DMS 273 (cell line): ENCODE measurements around the gene CDCP1.

Experiments
- DNase-seq: peaks from one replicate; lab custom pipeline; 2025; ENCODE audit not compliant: unreplicated experiment; lab: John Stamatoyannopoulos, UW

CDCP1 gene

GRCh38 chr3:45116350-45116749, 29.8 kb downstream of the CDCP1 start:
- no peak for DNase-seq

GRCh38 chr3:45113625-45114050, 32.5 kb downstream of the CDCP1 start:
- DNase-seq, result no peak

- DNase-seq, result no peak
Observed at GRCh38 chr3:45112939-45113338, 33.2 kb downstream of the CDCP1 start.

- no peak for DNase-seq
Observed at GRCh38 chr3:45110509-45110833, 35.7 kb downstream of the CDCP1 start.

DNA sequence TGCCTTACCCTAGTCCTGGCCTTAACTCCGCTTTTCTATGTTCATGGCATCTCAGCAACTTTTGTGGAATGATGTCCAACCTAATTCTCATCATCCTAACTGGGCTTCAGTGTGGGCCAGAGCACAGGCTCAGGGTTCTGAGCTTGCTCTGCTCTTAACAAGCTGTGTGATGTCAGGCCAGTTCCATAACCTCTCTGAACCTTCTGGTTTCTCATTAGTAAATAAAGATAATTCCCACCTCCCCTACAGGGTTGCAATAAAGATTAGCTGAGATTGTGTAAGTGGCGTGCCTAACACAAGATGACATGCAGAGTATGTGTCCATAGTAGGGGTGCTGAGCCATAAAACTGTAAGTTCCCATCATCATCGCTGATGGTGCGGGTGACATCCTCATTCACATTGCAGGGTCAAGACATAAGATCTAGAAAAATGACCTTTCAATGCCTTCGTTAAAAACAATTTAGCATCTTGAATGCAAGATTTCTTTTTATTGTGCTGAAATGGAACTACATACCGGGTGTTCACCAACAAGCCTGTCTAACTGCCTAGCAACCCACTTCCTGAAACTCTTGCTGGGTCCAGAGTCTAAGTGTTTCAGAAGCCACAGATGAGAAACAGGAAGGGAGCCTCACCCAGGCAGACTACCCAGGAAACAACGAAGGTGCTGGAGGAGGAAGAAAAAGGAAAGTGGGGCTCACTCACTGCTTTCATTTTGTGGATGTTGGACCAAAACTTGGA, 36.2 kb downstream of the CDCP1 start:
- no peak for DNase-seq

GRCh38 chr3:45106874-45107273, 39.3 kb downstream of the CDCP1 start:
- no peak for DNase-seq

GRCh38 chr3:45105855-45106671, 40.1 kb downstream of the CDCP1 start:
- DNase-seq, result no peak

GRCh38 chr3:45104715-45105711, 41.2 kb downstream of the CDCP1 start:
- DNase-seq, result no peak

DNA sequence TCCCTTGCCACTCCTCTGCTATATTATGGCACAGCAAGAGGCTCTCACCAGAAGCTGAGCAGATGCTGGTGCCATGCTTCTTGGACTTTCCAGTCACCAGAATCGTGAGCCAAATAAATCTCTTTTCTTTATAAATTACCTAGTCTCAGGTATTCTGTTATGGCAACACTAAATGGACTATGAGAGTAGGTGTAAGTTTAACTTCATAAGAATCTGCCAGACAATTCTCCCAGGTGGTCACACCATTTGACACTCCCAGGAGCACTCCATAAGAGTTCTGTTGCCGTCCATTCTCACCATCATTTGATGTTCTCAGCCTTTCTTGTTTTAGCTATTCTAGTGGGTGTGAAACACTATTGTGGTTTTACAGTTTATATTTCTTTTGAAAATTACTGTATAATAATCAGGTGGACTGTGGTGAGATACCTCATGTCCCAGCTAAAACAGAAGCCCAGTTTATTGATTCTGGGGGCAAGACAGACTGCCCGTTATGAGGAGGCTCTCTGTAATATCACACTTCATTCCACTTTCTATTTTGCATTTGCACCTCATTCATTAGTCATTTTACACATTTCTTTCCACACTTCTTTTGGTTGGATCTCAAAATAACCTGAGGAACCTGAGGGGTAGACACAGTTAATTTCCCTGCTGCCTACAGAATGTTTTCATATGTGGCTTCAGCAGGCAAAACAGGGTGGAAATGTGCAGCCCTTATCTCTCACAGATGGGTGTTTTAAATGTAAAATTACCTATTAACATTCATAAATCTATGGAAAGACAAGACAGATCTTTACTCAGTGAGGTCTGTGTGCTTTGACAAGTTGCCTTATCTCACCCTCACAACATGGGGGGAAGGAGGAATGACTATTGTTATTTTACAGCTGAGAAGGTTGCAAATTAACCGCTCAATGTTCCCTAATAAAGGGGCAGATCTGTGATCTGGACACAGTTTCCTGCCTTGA, 42.1 kb downstream of the CDCP1 start:
- no peak for DNase-seq

DNA sequence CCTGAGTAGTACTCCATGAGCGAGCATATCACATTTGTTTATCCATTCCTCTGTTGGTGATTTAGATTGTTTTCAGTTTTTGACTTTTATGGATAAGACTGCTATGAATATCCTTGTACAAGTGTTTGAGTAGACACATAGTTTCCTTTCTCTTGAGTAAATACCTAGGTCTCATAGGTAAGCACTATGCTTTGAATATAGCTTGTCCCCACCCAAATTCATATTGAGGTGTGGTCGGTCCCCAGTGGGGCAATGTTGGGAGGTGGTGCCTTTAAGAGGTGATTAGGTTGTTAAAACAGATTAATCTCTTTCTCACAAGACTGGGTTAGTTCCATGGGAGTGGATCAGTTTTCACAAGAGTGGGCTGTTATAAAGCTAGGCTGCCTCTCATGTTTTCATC, 42.8 kb downstream of the CDCP1 start:
- DNase-seq, result no peak

- no peak for DNase-seq
Observed at GRCh38 chr3:45100981-45101407, 45.2 kb downstream of the CDCP1 start.

GRCh38 chr3:45098310-45098709, 47.9 kb downstream of the CDCP1 start:
- no peak for DNase-seq

- DNase-seq, result no peak
Observed at GRCh38 chr3:45097296-45097883, 48.8 kb downstream of the CDCP1 start.

DNA sequence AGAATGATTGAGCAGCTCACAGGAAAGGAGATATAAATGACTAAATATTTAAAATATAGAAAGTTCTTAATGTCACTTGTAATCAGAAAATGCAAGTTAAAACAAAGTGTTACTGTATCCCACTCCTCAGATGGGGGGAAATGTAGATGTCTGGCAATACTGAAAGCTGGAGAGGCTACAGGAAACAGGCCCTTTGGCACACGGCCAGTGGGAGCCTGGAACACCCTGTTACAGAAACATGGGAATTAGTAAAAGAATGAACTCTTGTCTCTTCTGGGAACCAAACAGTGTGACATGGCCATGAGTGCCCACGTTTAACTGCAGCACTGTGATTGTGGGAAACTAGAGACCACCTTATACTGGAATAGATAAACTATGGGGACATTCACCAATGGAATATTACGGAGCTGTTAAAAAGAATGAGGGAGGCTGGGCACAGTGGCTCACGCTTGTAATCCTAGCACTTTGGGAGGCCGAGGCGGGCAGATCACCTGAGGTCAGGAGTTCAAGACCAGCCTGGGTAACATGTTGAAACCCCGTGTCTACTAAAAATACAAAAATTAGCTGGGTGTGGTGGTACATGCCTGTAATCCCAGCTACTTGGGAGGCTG, 50.2 kb downstream of the CDCP1 start:
- no peak for DNase-seq

GRCh38 chr3:45093176-45093575, 53.0 kb downstream of the CDCP1 start:
- no peak for DNase-seq

DNA sequence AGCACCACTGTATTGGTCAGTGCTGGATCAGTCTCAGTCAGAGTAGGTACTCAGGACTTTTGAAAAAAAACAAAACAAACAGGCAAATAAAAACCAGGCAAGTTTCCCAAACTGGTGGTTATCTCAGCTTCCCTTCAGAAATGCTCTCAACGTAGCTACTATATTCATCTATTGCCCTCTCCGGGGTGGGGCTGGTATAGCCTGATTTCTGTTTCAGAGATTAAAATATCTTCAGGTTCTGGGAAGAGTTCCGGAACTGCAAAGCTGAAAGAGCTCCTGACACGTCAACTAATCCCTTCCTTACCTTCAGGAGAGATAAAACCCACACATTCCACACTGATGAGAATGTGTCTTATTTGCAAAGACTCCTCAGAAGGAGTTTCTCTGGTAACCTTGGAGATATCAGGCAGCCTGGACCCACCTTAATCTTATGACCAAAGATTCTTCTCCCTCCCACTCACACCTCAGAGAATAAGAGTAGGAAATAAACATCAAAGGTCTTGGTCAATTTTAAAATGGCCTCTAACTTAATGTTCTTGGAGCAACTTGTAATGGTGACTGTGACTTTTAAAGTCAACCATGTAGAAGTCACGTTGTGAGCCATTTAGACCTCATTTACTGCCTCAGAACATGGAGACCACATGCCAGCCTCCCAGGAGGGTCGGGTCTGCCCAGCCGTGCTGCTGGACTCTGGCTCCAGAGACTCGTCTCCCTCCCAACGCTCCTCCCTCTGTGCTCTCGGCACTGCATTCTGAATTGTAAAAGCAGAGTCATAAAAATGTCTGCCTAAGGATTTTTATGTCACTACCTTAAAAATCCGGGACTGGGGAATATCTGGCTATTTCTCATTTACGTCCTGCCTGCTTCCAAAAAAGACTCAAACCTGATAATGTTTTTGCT, 53.8 kb downstream of the CDCP1 start:
- no peak for DNase-seq

DNA sequence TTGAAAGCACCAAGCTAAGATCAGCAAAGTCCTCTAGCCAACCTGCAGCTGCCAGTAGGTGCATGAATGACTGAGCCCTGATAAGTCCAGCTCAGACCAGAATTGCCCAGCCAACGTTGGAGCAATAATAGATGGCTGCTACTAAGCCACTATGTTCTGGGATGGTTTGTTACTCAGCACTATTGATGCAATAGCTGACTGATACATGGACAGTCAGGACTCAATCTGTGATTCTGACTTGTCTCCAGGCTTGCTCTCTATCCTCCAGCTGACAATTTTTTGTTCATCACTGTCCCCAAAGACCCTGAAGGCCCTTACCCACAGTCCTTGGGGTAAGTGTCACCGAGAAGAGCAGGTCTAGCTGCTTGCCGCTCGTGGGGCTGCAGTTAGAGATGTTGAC, 55.3 kb downstream of the CDCP1 start:
- DNase-seq, result no peak
